Measurements from ENCODE around the gene FMO2. TPM values are rescaled to one million over a fixed set of nuclear protein-coding genes. Genes with fewer than 3 reads are reported as not detected.
A peak's percentile ranks its signal among the peaks of the same experiment; 100 is the strongest.

FMO2 gene
- polyA plus RNA-seq, 6 donors from 2014 or later, result 0.09 TPM; not detected in 5

GRCh38 chr1:171159148-171159547 lies 26.0 kb upstream of the FMO2 start:
- DNase-seq (no peak), ATAC-seq (ENCODE audit: low read depth in 2 of 2) (no peak)
- no peak overlapping the region for H3K27ac Mint-ChIP-seq
- no peaks in the 10 kb centered on the region for H3K36me3 Mint-ChIP-seq
- H3K4me3 Mint-ChIP-seq, result no peak overlapping the region
- peaks cover 0 to 4% (median 0%) of the 10 kb centered on the region in 3 donors for H3K27me3 Mint-ChIP-seq
- peaks cover 0 to 1% (median 0%) of the 10 kb centered on the region in 7 donors for H3K9me3 Mint-ChIP-seq
- no peaks in the 10 kb centered on the region for H3K4me1 Mint-ChIP-seq

- no peaks in the 10 kb centered on the region for H3K4me1 Mint-ChIP-seq
- H3K27me3 Mint-ChIP-seq, result peaks cover 0 to 4% (median 0%) of the 10 kb centered on the region in 3 donors
- ATAC-seq (ENCODE audit: low read depth in 2 of 2) (no peak), DNase-seq (no peak)
- H3K4me3 Mint-ChIP-seq, result no peak overlapping the region
- H3K9me3 Mint-ChIP-seq, result peaks cover 0 to 1% (median 0%) of the 10 kb centered on the region in 7 donors
- H3K36me3 Mint-ChIP-seq, result no peaks in the 10 kb centered on the region
- H3K27ac Mint-ChIP-seq, result no peak overlapping the region
These were observed 24.9 kb upstream of the FMO2 start for GRCh38 chr1:171160211-171160610.

- Mint-ChIP-seq H3K36me3 (no peaks in the 10 kb centered on the region), H3K4me3 (no peak overlapping the region), H3K9me3 (peaks cover 0 to 1% (median 0%) of the 10 kb centered on the region in 7 donors), H3K27me3 (peaks cover 0 to 4% (median 0%) of the 10 kb centered on the region in 3 donors), H3K4me1 (no peaks in the 10 kb centered on the region), H3K27ac (peak overlapping the region in 1 of 6 donors; percentile 12)
- ATAC-seq (ENCODE audit: low read depth in 2 of 2) (no peak), DNase-seq (no peak)
These were observed 24.3 kb upstream of the FMO2 start for GRCh38 chr1:171160639-171161354.

GRCh38 chr1:171161431-171161830 lies 23.7 kb upstream of the FMO2 start:
- peaks cover 0 to 1% (median 0%) of the 10 kb centered on the region in 7 donors for H3K9me3 Mint-ChIP-seq
- ATAC-seq (ENCODE audit: low read depth in 2 of 2) (no peak), DNase-seq (no peak)
- no peak overlapping the region for H3K27ac Mint-ChIP-seq
- H3K4me3 Mint-ChIP-seq, result no peak overlapping the region
- peaks cover 0 to 4% (median 0%) of the 10 kb centered on the region in 3 donors for H3K27me3 Mint-ChIP-seq
- no peaks in the 10 kb centered on the region for H3K36me3 Mint-ChIP-seq
- H3K4me1 Mint-ChIP-seq, result no peaks in the 10 kb centered on the region

- H3K4me1 Mint-ChIP-seq, result no peaks in the 10 kb centered on the region
- H3K36me3 Mint-ChIP-seq, result peaks cover 0 to 5% of the 10 kb centered on the region in 2 donors
- no peak overlapping the region for H3K27ac Mint-ChIP-seq
- peaks cover 0 to 11% (median 3%) of the 10 kb centered on the region in 7 donors for H3K9me3 Mint-ChIP-seq
- H3K4me3 Mint-ChIP-seq, result no peak overlapping the region
- no peak for DNase-seq
- peaks cover 9 to 21% (median 13%) of the 10 kb centered on the region in 3 donors for H3K27me3 Mint-ChIP-seq
- ATAC-seq (ENCODE audit: low read depth in 2 of 2), result no peak
These were observed 18.7 kb upstream of the FMO2 start for GRCh38 chr1:171166361-171166760.

- H3K4me3 Mint-ChIP-seq, result no peak overlapping the region
- DNase-seq, result no peak
- ATAC-seq (ENCODE audit: low read depth in 2 of 2), result no peak
- H3K36me3 Mint-ChIP-seq, result peaks cover 0 to 5% of the 10 kb centered on the region in 2 donors
- no peaks in the 10 kb centered on the region for H3K4me1 Mint-ChIP-seq
- H3K27ac Mint-ChIP-seq, result no peak overlapping the region
- peaks cover 9 to 21% (median 13%) of the 10 kb centered on the region in 3 donors for H3K27me3 Mint-ChIP-seq
- H3K9me3 Mint-ChIP-seq, result peaks cover 0 to 11% (median 3%) of the 10 kb centered on the region in 7 donors
These were observed 17.3 kb upstream of the FMO2 start for GRCh38 chr1:171167785-171168184.

GRCh38 chr1:171172471-171172870 lies 12.6 kb upstream of the FMO2 start:
- Mint-ChIP-seq H3K27me3 (peaks cover 13 to 38% (median 26%) of the 10 kb centered on the region in 3 donors), H3K27ac (no peak overlapping the region), H3K36me3 (peaks cover 0 to 5% of the 10 kb centered on the region in 2 donors), H3K4me3 (no peak overlapping the region), H3K9me3 (peaks cover 0 to 11% (median 3%) of the 10 kb centered on the region in 7 donors), H3K4me1 (no peaks in the 10 kb centered on the region)
- ATAC-seq (ENCODE audit: low read depth in 2 of 2), result no peak
- no peak for DNase-seq

- H3K27ac Mint-ChIP-seq, result no peak overlapping the region
- peaks cover 14 to 41% (median 27%) of the 10 kb centered on the region in 3 donors for H3K27me3 Mint-ChIP-seq
- ATAC-seq (ENCODE audit: low read depth in 2 of 2) (no peak), DNase-seq (no peak)
- H3K4me1 Mint-ChIP-seq, result no peaks in the 10 kb centered on the region
- H3K36me3 Mint-ChIP-seq, result peaks cover 0 to 5% of the 10 kb centered on the region in 2 donors
- peaks cover 0 to 11% (median 3%) of the 10 kb centered on the region in 7 donors for H3K9me3 Mint-ChIP-seq
- no peak overlapping the region for H3K4me3 Mint-ChIP-seq
These were observed 12.0 kb upstream of the FMO2 start for GRCh38 chr1:171173069-171173468.

GRCh38 chr1:171174560-171175294 lies 10.4 kb upstream of the FMO2 start:
- H3K27me3 Mint-ChIP-seq, result peaks cover 14 to 32% (median 14%) of the 10 kb centered on the region in 3 donors
- DNase-seq (no peak), ATAC-seq (ENCODE audit: low read depth in 2 of 2) (no peak)
- H3K4me3 Mint-ChIP-seq, result no peak overlapping the region
- no peaks in the 10 kb centered on the region for H3K4me1 Mint-ChIP-seq
- H3K9me3 Mint-ChIP-seq, result peaks cover 0 to 3% (median 0%) of the 10 kb centered on the region in 7 donors
- peak overlapping the region in 1 of 6 donors; percentile 63 for H3K27ac Mint-ChIP-seq
- H3K36me3 Mint-ChIP-seq, result no peaks in the 10 kb centered on the region

- DNase-seq, result no peak
- no peaks in the 10 kb centered on the region for H3K9me3 Mint-ChIP-seq
- H3K4me3 Mint-ChIP-seq, result no peak overlapping the region
- no peak for ATAC-seq (ENCODE audit: low read depth in 2 of 2)
- H3K27me3 Mint-ChIP-seq, result peaks cover 5 to 20% (median 13%) of the 10 kb centered on the region in 3 donors
- H3K4me1 Mint-ChIP-seq, result peaks cover 0 to 2% (median 0%) of the 10 kb centered on the region in 3 donors
- no peaks in the 10 kb centered on the region for H3K36me3 Mint-ChIP-seq
- H3K27ac Mint-ChIP-seq, result no peak overlapping the region
These were observed 7.8 kb upstream of the FMO2 start for GRCh38 chr1:171177261-171177660.

- H3K9me3 Mint-ChIP-seq, result no peaks in the 10 kb centered on the region
- no peaks in the 10 kb centered on the region for H3K36me3 Mint-ChIP-seq
- H3K27me3 Mint-ChIP-seq, result peaks cover 5 to 20% (median 13%) of the 10 kb centered on the region in 3 donors
- no peak overlapping the region for H3K4me3 Mint-ChIP-seq
- DNase-seq (no peak), ATAC-seq (ENCODE audit: low read depth in 2 of 2) (no peak)
- no peak overlapping the region for H3K27ac Mint-ChIP-seq
- H3K4me1 Mint-ChIP-seq, result peaks cover 0 to 2% (median 0%) of the 10 kb centered on the region in 3 donors
These were observed 5.5 kb upstream of the FMO2 start for GRCh38 chr1:171179318-171180227.

- Mint-ChIP-seq H3K27me3 (peaks cover 13 to 25% (median 13%) of the 10 kb centered on the region in 3 donors), H3K9me3 (no peaks in the 10 kb centered on the region), H3K36me3 (no peaks in the 10 kb centered on the region), H3K27ac (no peak overlapping the region), H3K4me3 (no peak overlapping the region), H3K4me1 (peaks cover 0 to 2% (median 0%) of the 10 kb centered on the region in 3 donors)
- no peak for DNase-seq
- ATAC-seq (ENCODE audit: low read depth in 2 of 2), result no peak
These were observed 4.4 kb upstream of the FMO2 start for GRCh38 chr1:171180670-171181069.

Data from naive B cell (primary cell).